DND-41 (cell line): Measurements from ENCODE around the gene ZNF530.

Experiments
- ATAC-seq: fragments of 200-7000 bp; cut with Tn5 transposase; 3 replicates; pipeline ENCODE4 v1.9.1; 2021; ENCODE audit warnings: low read depth; ENCODE audit not compliant: insufficient read depth
- DNase-seq: peaks from one replicate; pipeline ENCODE4 v3.0.0-alpha.2; 2020
- H2AFZ ChIP-seq: 2 replicates; pipeline ENCODE4 v1.6.0; 2012; ENCODE audit warnings: low read depth, low read length
- H3K27ac ChIP-seq: 2 replicates; pipeline ENCODE4 v1.5.1; 2012; ENCODE audit warnings: low read length, inconsistent platforms
- H3K27me3 ChIP-seq: fragments of 200-600 bp; sonication (generic); 2 replicates; pipeline ENCODE4 v1.6.0; 2012; ENCODE audit warnings: low read length, mild to moderate bottlenecking, inconsistent platforms; ENCODE audit not compliant: insufficient read depth, poor library complexity
- H3K36me3 ChIP-seq: 2 replicates; pipeline ENCODE4 v1.5.1; 2012; ENCODE audit warnings: low read length, inconsistent platforms; ENCODE audit not compliant: insufficient read depth
- H3K4me1 ChIP-seq: 2 replicates; pipeline ENCODE4 v1.5.1; 2012; ENCODE audit warnings: mild to moderate bottlenecking, low read length; ENCODE audit not compliant: insufficient read depth
- H3K4me2 ChIP-seq: 2 replicates; pipeline ENCODE4 v1.6.0; 2012; ENCODE audit warnings: mild to moderate bottlenecking, moderate library complexity, low read length, inconsistent platforms; ENCODE audit not compliant: insufficient read depth
- H3K4me3 ChIP-seq, 2 experiments: fragments of 200-600 bp in 1 of 2; shearing (Covaris generic) in 1 of 2; 2 replicates each; pipeline ENCODE4 v1.5.1; 2012 to 2016; ENCODE audit warnings: inconsistent platforms in 2 of 2, low read length in 2 of 2, mild to moderate bottlenecking in 2 of 2, low read depth in 1 of 2, moderate library complexity in 1 of 2
- H3K79me2 ChIP-seq: 2 replicates; pipeline ENCODE4 v1.6.0; 2012; ENCODE audit warnings: low read length, inconsistent platforms; ENCODE audit not compliant: insufficient read depth
- H3K9ac ChIP-seq: 2 replicates; pipeline ENCODE4 v1.6.0; 2012; ENCODE audit warnings: low read depth, mild to moderate bottlenecking, inconsistent platforms, low read length, moderate library complexity
- H3K9me3 ChIP-seq: 2 replicates; pipeline ENCODE4 v1.5.1; 2012; ENCODE audit warnings: low read length, moderate library complexity, mild to moderate bottlenecking, inconsistent platforms; ENCODE audit not compliant: insufficient read depth, severe bottlenecking
- H4K20me1 ChIP-seq: 2 replicates; pipeline ENCODE4 v1.6.0; 2012; ENCODE audit warnings: low read length; ENCODE audit not compliant: insufficient read depth
- CTCF ChIP-seq: IDR thresholded peaks from 2 replicates; pipeline ENCODE4 v1.5.1; 2012; ENCODE audit warnings: borderline replicate concordance, low read length, moderate library complexity, mild to moderate bottlenecking; ENCODE audit not compliant: poor library complexity, severe bottlenecking; ENCODE audit errors: extremely low read depth
- EZH2 ChIP-seq: IDR thresholded peaks from 3 replicates; pipeline ENCODE4 v1.6.1; 2012; ENCODE audit warnings: borderline replicate concordance, low read depth, mild to moderate bottlenecking, moderate library complexity, low read length, inconsistent platforms; ENCODE audit not compliant: severe bottlenecking

Gene ZNF530

DNA sequence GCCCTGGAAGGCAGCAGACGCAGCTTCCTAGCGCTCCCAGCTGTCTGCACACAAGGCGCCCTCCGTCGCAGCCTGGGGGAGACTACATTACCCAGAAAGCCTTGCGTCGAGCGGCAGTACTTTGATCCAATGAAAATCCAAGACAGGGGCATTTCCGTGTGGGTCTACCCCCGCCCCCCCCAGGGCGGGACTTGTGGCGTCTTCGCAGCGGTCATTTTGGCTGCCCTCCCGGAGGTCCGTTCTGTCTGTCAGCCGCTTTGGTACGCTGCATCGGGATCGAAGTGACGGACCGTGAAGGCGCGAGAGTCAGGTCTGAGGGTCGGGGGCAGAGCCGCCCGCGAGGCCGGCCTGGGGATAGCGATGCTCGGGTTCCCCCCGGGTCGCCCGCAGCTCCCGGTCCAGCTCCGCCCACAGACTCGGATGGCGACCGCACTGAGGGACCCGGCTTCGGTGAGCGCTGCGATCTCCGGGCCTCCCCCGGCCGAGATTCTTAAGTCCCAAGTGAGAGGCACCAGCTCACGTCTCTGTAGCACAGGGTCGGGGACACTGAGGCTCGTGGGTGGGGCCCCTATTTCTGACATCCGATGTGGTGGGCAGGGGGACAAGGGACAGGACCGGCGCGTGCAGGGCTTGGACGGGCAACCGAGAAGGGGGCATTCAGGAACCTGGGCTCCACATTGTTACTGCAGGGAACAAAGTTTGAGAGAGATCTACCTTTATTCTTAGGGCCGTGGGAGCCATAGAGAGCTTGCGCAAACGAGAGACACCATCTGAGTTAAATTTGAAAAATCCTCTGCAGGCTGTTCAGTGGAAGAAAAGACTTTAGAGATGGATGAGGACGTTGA lies 33.5 kb downstream of the ZNF530 start, which contains the start of gene ZNF211:
Gene ZNF211 (plus strand): TSS at position 182 of the 845 bp plus-strand sequence. CDS start 179 bp downstream, at position 361.
- DNase-seq (peak; percentile 94), ATAC-seq (peak; percentile 99)
- Histone ChIP-seq H3K27ac (peak within 1 kb of the TSS; percentile 73), H3K27me3 (no peaks in the 10 kb centered on the region), H3K4me3 (peak within 1 kb of the TSS; percentile 59 to 80; a peak in 3 of 4 replicates), H3K9ac (peak within 1 kb of the TSS; percentile 77), H3K4me1 (peaks cover 26% of the 10 kb centered on the region), H3K4me2 (peak within 1 kb of the TSS; percentile 92), H3K36me3 (peaks cover 49% of the 10 kb centered on the region), H4K20me1 (no peaks in the 10 kb centered on the region), H2AFZ (peak within 1 kb of the TSS; percentile 88), H3K79me2 (peaks cover 21% of the 10 kb centered on the region), H3K9me3 (peaks cover 18% of the 10 kb centered on the region)
- TF ChIP-seq CTCF (peak; percentile 37), EZH2 (no peak)

GRCh38 chr19:57633832-57634131 lies 34.1 kb downstream of the ZNF530 start:
- H3K9me3 ChIP-seq, result peaks cover 23% of the 10 kb centered on the region
- no peaks in the 10 kb centered on the region for H4K20me1 ChIP-seq
- no peak for DNase-seq
- peak overlapping the region; percentile 92 for H3K4me2 ChIP-seq
- peak overlapping the region; percentile 77 for H3K9ac ChIP-seq
- peak overlapping the region; percentile 59 to 80; a peak in 3 of 4 replicates for H3K4me3 ChIP-seq
- H3K79me2 ChIP-seq, result peaks cover 21% of the 10 kb centered on the region
- TF ChIP-seq CTCF, result no peak
- no peak for TF ChIP-seq EZH2
- H3K4me1 ChIP-seq, result peaks cover 26% of the 10 kb centered on the region
- no peak for ATAC-seq
- H2AFZ ChIP-seq, result peak overlapping the region; percentile 88
- H3K36me3 ChIP-seq, result peaks cover 55% of the 10 kb centered on the region
- H3K27me3 ChIP-seq, result no peaks in the 10 kb centered on the region
- peak overlapping the region; percentile 73; the same call in 1 of the 2 replicates for H3K27ac ChIP-seq

GRCh38 chr19:57637379-57637778 lies 37.7 kb downstream of the ZNF530 start:
- H3K9me3 ChIP-seq, result peaks cover 55% of the 10 kb centered on the region
- no peaks in the 10 kb centered on the region for H3K27me3 ChIP-seq
- no peak overlapping the region for H2AFZ ChIP-seq
- H3K4me1 ChIP-seq, result peaks cover 21% of the 10 kb centered on the region
- no peak overlapping the region for H3K27ac ChIP-seq
- H4K20me1 ChIP-seq, result no peaks in the 10 kb centered on the region
- ATAC-seq (no peak), DNase-seq (no peak)
- H3K4me2 ChIP-seq, result no peak overlapping the region
- TF ChIP-seq CTCF, result no peak
- no peak for TF ChIP-seq EZH2
- H3K36me3 ChIP-seq, result peaks cover 83% of the 10 kb centered on the region
- no peak overlapping the region for H3K9ac ChIP-seq
- H3K79me2 ChIP-seq, result peaks cover 24% of the 10 kb centered on the region
- H3K4me3 ChIP-seq, result no peak overlapping the region
